B cell (primary cell): Measurements from ENCODE around the gene ARGFX. TPM values are rescaled to one million over a fixed set of nuclear protein-coding genes. Genes with fewer than 3 reads are reported as not detected.
A peak's percentile ranks its signal among the peaks of the same experiment; 100 is the strongest.

Experiments
- ATAC-seq: fragments of 200-7000 bp; cut with Tn5 transposase; one replicate; pipeline ENCODE4 v1.10.0; 2021; ENCODE audit warnings: low read depth, mild to moderate bottlenecking, moderate number of reproducible peaks, moderate library complexity
- CTCF ChIA-PET: fragments of 350-600 bp; sonication (Branson Sonifier 250); formaldehyde crosslinking; loops from one replicate; lab custom pipeline; 2021; ENCODE audit warnings: antibody characterized with exemption, inconsistent platforms; lab: Charles Lee
- POLR2A ChIA-PET: fragments of 350-600 bp; sonication (Branson Sonifier 250); formaldehyde crosslinking; loops from one replicate; lab custom pipeline; 2021; ENCODE audit warnings: antibody characterized with exemption; lab: Charles Lee
- DNase-seq: peaks from one replicate; pipeline ENCODE4 v3.0.0; 2013
- H2AFZ ChIP-seq: 2 replicates; pipeline ENCODE4 v1.6.1; 2012; ENCODE audit warnings: mild to moderate bottlenecking, low read depth, low read length; ENCODE audit not compliant: insufficient read depth, poor library complexity, severe bottlenecking
- H3K27ac ChIP-seq, 2 donors: 1 replicate in 1 of 2; 2 replicates in 1 of 2; pipeline ENCODE4 v1.5.1; 2012 to 2013; ENCODE audit warnings: low read length in 2 of 2, mild to moderate bottlenecking in 2 of 2, moderate library complexity in 1 of 2
- H3K27me3 ChIP-seq, 4 experiments: fragments of 200-600 bp in 1 of 4; sonication (generic) in 1 of 4; replicated peaks in 1 of 4; 1 replicate in 2 of 4; 2 replicates in 2 of 4; pipeline versions ENCODE4 v1.6.1 to v1.7.0; 2013 to 2016; ENCODE audit warnings: low read length in 3 of 4, mild to moderate bottlenecking in 2 of 4, mixed read lengths in 1 of 4, moderate library complexity in 1 of 4; ENCODE audit not compliant: insufficient read depth in 4 of 4, control insufficient read depth in 3 of 4; ENCODE audit errors: control extremely low read depth in 1 of 4
- H3K36me3 ChIP-seq, 2 experiments: replicated peaks in 1 of 2; 1 replicate in 1 of 2; 2 replicates in 1 of 2; pipeline versions ENCODE4 v1.6.1 to v1.7.1; 2013; ENCODE audit warnings: low read length in 1 of 2; ENCODE audit not compliant: insufficient read depth in 2 of 2, control insufficient read depth in 1 of 2; ENCODE audit errors: control extremely low read depth in 1 of 2, extremely low read depth in 1 of 2
- H3K4me1 ChIP-seq, 2 donors: fragments of 200-600 bp in 1 of 2; sonication (generic) in 1 of 2; 1 replicate in 1 of 2; 2 replicates in 1 of 2; pipeline versions ENCODE4 v1.5.1 to v1.6.1; 2013 to 2017; ENCODE audit warnings: low read length in 2 of 2; ENCODE audit not compliant: control insufficient read depth in 2 of 2, insufficient read depth in 2 of 2
- H3K4me2 ChIP-seq: replicated peaks from 2 replicates; pipeline ENCODE3; 2012; ENCODE audit warnings: mild to moderate bottlenecking, low read depth, low read length; ENCODE audit not compliant: poor library complexity, severe bottlenecking
- H3K4me3 ChIP-seq, 5 experiments: fragments of 200-600 bp in 1 of 5; sonication (generic) in 1 of 5; 1 replicate in 3 of 5; 2 replicates in 2 of 5; pipeline versions ENCODE4 v1.5.1 to v1.7.0; 2011 to 2016; ENCODE audit warnings: low read length in 4 of 5, mild to moderate bottlenecking in 4 of 5, low read depth in 2 of 5, control low read depth in 1 of 5, moderate library complexity in 1 of 5; ENCODE audit not compliant: insufficient read depth in 1 of 5; ENCODE audit errors: control extremely low read depth in 1 of 5, extremely low read depth in 1 of 5
- H3K79me2 ChIP-seq: fragments of 200-600 bp; sonication (generic); one replicate; pipeline ENCODE4 v1.6.0; 2016; ENCODE audit warnings: low read length; ENCODE audit not compliant: control insufficient read depth, insufficient read depth
- H3K9ac ChIP-seq: fragments of 200-600 bp; sonication (generic); 2 replicates; pipeline ENCODE4 v1.6.1; 2017; ENCODE audit warnings: mild to moderate bottlenecking, low read length, moderate library complexity
- H3K9me3 ChIP-seq, 3 donors: one replicate each; pipeline versions ENCODE4 v1.6.1 to v1.7.1; 2013; ENCODE audit warnings: low read length in 2 of 3; ENCODE audit not compliant: control insufficient read depth in 2 of 3, insufficient read depth in 1 of 3; ENCODE audit errors: control extremely low read depth in 1 of 3
- H4K20me1 ChIP-seq: 2 replicates; pipeline ENCODE4 v1.6.0; 2012; ENCODE audit warnings: mild to moderate bottlenecking, low read length; ENCODE audit not compliant: insufficient read depth, control insufficient read depth, poor library complexity, severe bottlenecking
- H3K27ac Mint-ChIP-seq: one replicate; pipeline ENCODE4 v1.8.0; 2021; ENCODE audit warnings: mixed read lengths
- H3K27me3 Mint-ChIP-seq: one replicate; pipeline ENCODE4 v1.8.0; 2021; ENCODE audit warnings: mixed read lengths
- H3K4me1 Mint-ChIP-seq: one replicate; pipeline ENCODE4 v1.8.0; 2021; ENCODE audit warnings: mixed read lengths
- H3K4me3 Mint-ChIP-seq: one replicate; pipeline ENCODE4 v1.8.0; 2021; ENCODE audit warnings: mixed read lengths
- H3K9me3 Mint-ChIP-seq: one replicate; pipeline ENCODE4 v1.8.0; 2022; ENCODE audit warnings: mixed read lengths; ENCODE audit not compliant: insufficient read depth
- CTCF ChIP-seq: fragments of 200-600 bp; IDR thresholded peaks from one replicate; pipeline ENCODE4 v1.8.0; 2022; ENCODE audit warnings: antibody characterized with exemption, mild to moderate bottlenecking
- EZH2 ChIP-seq: IDR thresholded peaks from 2 replicates; pipeline ENCODE4 v1.6.1; 2012; ENCODE audit warnings: borderline replicate concordance, low read depth, mild to moderate bottlenecking, moderate library complexity, low read length; ENCODE audit not compliant: insufficient read depth, poor library complexity, severe bottlenecking
- WGBS: methylation state at CpG from one replicate; pipeline ENCODE4 v1.1.5; 2013; ENCODE audit warnings: missing lambda C conversion rate; ENCODE audit not compliant: insufficient coverage; 5-methylcytosine and 5-hydroxymethylcytosine counted together
- intact Hi-C: fragments of 100-400 bp; cut with micrococcal nuclease; formaldehyde crosslinking; loops from one replicate; pipeline ENCODE4 v1.10.0; 2022
- polyA plus RNA-seq: library from polyadenylated mRNA; depleted of rRNA; stranded (reverse); fragments of >200 nt; gene quantifications from 2 replicates; pipeline ENCODE4 v1.2.3, GENCODE V29; 2012
- total RNA-seq, 2 donors: library from RNA; stranded (reverse); fragments of 120-200 nt in 1 of 2; gene quantifications; 1 replicate in 1 of 2; 2 replicates in 1 of 2; pipeline versions ENCODE4 v1.2.3 to v1.2.4, GENCODE V29; 2013 to 2022

ARGFX gene
- total and polyA plus RNA-seq, 2 donors (not counting 1 experiment from before 2014, with no cell fraction given), result not detected

GRCh38 chr3:121545574-121546455 lies 21.9 kb upstream of the ARGFX start, which contains the start of gene POLQ:
Gene POLQ, minus strand, starts transcription at chr3:121545988. Its CDS starts 111 bp downstream, at chr3:121545877.
- H3K4me3 ChIP-seq, result peak within 1 kb of the TSS; percentile 66 to 98 (median 79)
- peak within 1 kb of the TSS; percentile 87 for H2AFZ ChIP-seq
- no peaks in the 10 kb centered on the region for H3K27me3 ChIP-seq
- peak within 1 kb of the TSS; percentile 78 for H3K9ac ChIP-seq
- H3K9me3 ChIP-seq, result peaks cover 0 to 4% (median 0%) of the 10 kb centered on the region in 3 donors
- Mint-ChIP-seq H3K27me3 (no peaks in the 10 kb centered on the region), H3K4me1 (peaks cover 27% of the 10 kb centered on the region), H3K27ac (peak within 1 kb of the TSS; percentile 93), H3K9me3 (no peaks in the 10 kb centered on the region), H3K4me3 (peak within 1 kb of the TSS; percentile 88)
- ATAC-seq (peak; percentile 91), DNase-seq (peak; percentile 91)
- TF ChIP-seq EZH2, result no peak
- no peak for TF ChIP-seq CTCF
- intact Hi-C loops, result loop anchor here (1.0 to 10.0 kb wide), 15 partner anchors 114 to 1713 kb away; partner anchors contain the start of genes DTX3L, GOLGB1, GSK3B and HCLS1
- peak within 1 kb of the TSS; percentile 55 to 83 for H3K27ac ChIP-seq
- no peaks in the 10 kb centered on the region for H4K20me1 ChIP-seq
- WGBS, result 0% methylated on average over 31 of the region's 42 CpGs
- POLR2A ChIA-PET, result interaction anchor here (0.6 kb wide), 1 partner anchor 1820 kb away, joined by 3 read pairs; no protein-coding TSS in a partner anchor
- CTCF ChIA-PET, result interaction anchor here (0.5 to 2.8 kb wide), 11 partner anchors 8 to 1944 kb away, joined by 3 to 33 read pairs (median 5); partner anchors contain the start of genes FAM162A and SEMA5B
- no peaks in the 10 kb centered on the region for H3K79me2 ChIP-seq
- H3K4me1 ChIP-seq, result peaks cover 20 to 27% of the 10 kb centered on the region in 2 donors
- peak within 1 kb of the TSS; percentile 94 for H3K4me2 ChIP-seq
- H3K36me3 ChIP-seq, result no peaks in the 10 kb centered on the region
